GM20431 (cell line): ENCODE data around the gene ASCC2.

Experiments used
- in situ Hi-C: fragments of 300-500 bp; cut with MseI, MboI; formaldehyde crosslinking; loops from one replicate; pipeline ENCODE4 v1.15.0; 2020; ENCODE audit warnings: low sequenced_read_pairs; ENCODE audit not compliant: unreplicated experiment

ASCC2 gene

GRCh38 chr22:29820961-29821290 lies 17.1 kb downstream of the ASCC2 start:
- in situ Hi-C loops, result no loop called here

GRCh38 chr22:29819501-29819900 lies 18.6 kb downstream of the ASCC2 start:
- in situ Hi-C loops, result no loop called here

- in situ Hi-C loops, result no loop called here
These were observed 20.4 kb downstream of the ASCC2 start for GRCh38 chr22:29817724-29818123.

- in situ Hi-C loops, result no loop called here
These were observed 21.1 kb downstream of the ASCC2 start for GRCh38 chr22:29816980-29817379.

GRCh38 chr22:29816539-29816938 lies 21.5 kb downstream of the ASCC2 start:
- in situ Hi-C loops, result no loop called here

- in situ Hi-C loops, result no loop called here
These were observed 21.9 kb downstream of the ASCC2 start for GRCh38 chr22:29816128-29816527.

- in situ Hi-C loops, result no loop called here
These were observed 22.5 kb downstream of the ASCC2 start for GRCh38 chr22:29815580-29815979.

GRCh38 chr22:29814003-29814402 lies 24.1 kb downstream of the ASCC2 start:
- in situ Hi-C loops, result no loop called here

- in situ Hi-C loops, result no loop called here
These were observed 24.5 kb downstream of the ASCC2 start for GRCh38 chr22:29813563-29813962.

- in situ Hi-C loops, result no loop called here
These were observed 24.9 kb downstream of the ASCC2 start for GRCh38 chr22:29813126-29813525.

GRCh38 chr22:29811377-29811776 lies 26.7 kb downstream of the ASCC2 start:
- in situ Hi-C loops, result no loop called here

- in situ Hi-C loops, result no loop called here
These were observed 27.9 kb downstream of the ASCC2 start for GRCh38 chr22:29810216-29810615.

- in situ Hi-C loops, result no loop called here
These were observed 31.9 kb downstream of the ASCC2 start for GRCh38 chr22:29806196-29806595.

- in situ Hi-C loops, result no loop called here
These were observed 33.1 kb downstream of the ASCC2 start for GRCh38 chr22:29804985-29805384.

- in situ Hi-C loops, result no loop called here
These were observed 34.9 kb downstream of the ASCC2 start for GRCh38 chr22:29803190-29803589.

GRCh38 chr22:29801796-29802195 lies 36.3 kb downstream of the ASCC2 start:
- in situ Hi-C loops, result no loop called here

GRCh38 chr22:29801153-29801552 lies 36.9 kb downstream of the ASCC2 start:
- in situ Hi-C loops, result no loop called here

GRCh38 chr22:29799217-29799680 lies 38.8 kb downstream of the ASCC2 start:
- in situ Hi-C loops, result no loop called here

- in situ Hi-C loops, result no loop called here
These were observed 39.3 kb downstream of the ASCC2 start for GRCh38 chr22:29798801-29799200.

- in situ Hi-C loops, result no loop called here
These were observed 39.8 kb downstream of the ASCC2 start for GRCh38 chr22:29798318-29798717.

GRCh38 chr22:29797351-29797750 lies 40.7 kb downstream of the ASCC2 start:
- in situ Hi-C loops, result no loop called here

- in situ Hi-C loops, result no loop called here
These were observed 42.4 kb downstream of the ASCC2 start for GRCh38 chr22:29795663-29796062.

GRCh38 chr22:29793396-29793795 lies 44.7 kb downstream of the ASCC2 start:
- in situ Hi-C loops, result no loop called here
